Prostate gland (tissue), 2 donors: ENCODE measurements around the gene TMEM45A. TPM values are rescaled to one million over a fixed set of nuclear protein-coding genes. Genes with fewer than 3 reads are reported as not detected.

Experiments
- DNase-seq: peaks from one replicate; pipeline ENCODE4 v3.0.0-alpha.2; 2019; ENCODE audit warnings: low spot score
- H3K27ac ChIP-seq, 2 donors: fragments of 200-600 bp; sonication (generic); 2 replicates each; pipeline ENCODE4 v1.5.1; 2017 to 2019
- H3K27me3 ChIP-seq: fragments of 200-600 bp; sonication (generic); replicated peaks from 2 replicates; pipeline ENCODE4 v1.5.1; 2019; ENCODE audit not compliant: insufficient read depth
- H3K36me3 ChIP-seq, 2 donors: fragments of 200-600 bp; sonication (generic); 1 replicate in 1 of 2; 2 replicates in 1 of 2; pipeline versions ENCODE4 v1.5.1 to v1.8.1; 2017 to 2019
- H3K4me1 ChIP-seq: fragments of 200-600 bp; sonication (generic); replicated peaks from 2 replicates; pipeline ENCODE4 v1.5.1; 2019
- H3K4me3 ChIP-seq, 2 donors: fragments of 200-600 bp; sonication (generic); 2 replicates each; pipeline ENCODE4 v1.5.1; 2017 to 2019
- H3K9me3 ChIP-seq: fragments of 200-600 bp; sonication (generic); 2 replicates; pipeline ENCODE4 v1.5.1; 2017
- CTCF ChIP-seq, 4 experiments: fragments of 200-600 bp in 2 of 4; fragments of 450-650 bp in 2 of 4; sonication (generic) in 2 of 4; IDR thresholded peaks; 1 replicate in 3 of 4; 2 replicates in 1 of 4; pipeline ENCODE4 v1.5.1; 2016 to 2019; ENCODE audit warnings: antibody characterized with exemption in 4 of 4, mild to moderate bottlenecking in 2 of 4, moderate library complexity in 2 of 4
- POLR2A ChIP-seq: fragments of 450-650 bp; IDR thresholded peaks from one replicate; pipeline ENCODE4 v1.6.1; 2016; ENCODE audit warnings: antibody characterized with exemption, mild to moderate bottlenecking
- POLR2AphosphoS5 ChIP-seq: sonication (generic); formaldehyde crosslinking; IDR thresholded peaks from one replicate; pipeline ENCODE4 v1.6.1; 2017; ENCODE audit warnings: antibody characterized with exemption
- WGBS: methylation state at CpG from one replicate; pipeline ENCODE4 v1.1.5; 2018; 5-methylcytosine and 5-hydroxymethylcytosine counted together
- intact Hi-C: fragments of 100-400 bp; cut with DNase I; formaldehyde crosslinking; loops from one replicate; pipeline ENCODE4 v1.14.2; 2022
- total RNA-seq, 2 donors: library from RNA; depleted of rRNA; stranded (reverse); fragments of >200 nt; gene quantifications; one replicate each; pipeline ENCODE4 v1.1.0, GENCODE V29; 2016

Gene TMEM45A
- total RNA-seq, 2 donors from 2014 or later = 6.3 to 11.8 TPM

GRCh38 chr3:100482176-100482575 is 10.2 kb upstream of the TMEM45A start:
- WGBS = 30% methylated on average over 2 of the region's 2 CpGs
- no peak overlapping the region for H3K27ac ChIP-seq
- H3K4me1 ChIP-seq = no peaks in the 10 kb centered on the region
- TF ChIP-seq POLR2A (no peak), CTCF (IDR thresholded peaks at IDR 0.05) (no peak), POLR2AphosphoS5 (no peak)
- H3K9me3 ChIP-seq = no peaks in the 10 kb centered on the region
- H3K36me3 ChIP-seq = no peaks in the 10 kb centered on the region
- no peak for DNase-seq
- H3K27me3 ChIP-seq = no peaks in the 10 kb centered on the region
- intact Hi-C loops = no loop called here
- H3K4me3 ChIP-seq = no peak overlapping the region

GRCh38 chr3:100483529-100483928 is 8.9 kb upstream of the TMEM45A start:
- 100% methylated on average over 1 of the region's 1 CpG for WGBS
- intact Hi-C loops = no loop called here
- Histone ChIP-seq H3K27me3 (no peaks in the 10 kb centered on the region), H3K4me3 (no peak overlapping the region), H3K27ac (no peak overlapping the region), H3K36me3 (no peaks in the 10 kb centered on the region), H3K4me1 (no peaks in the 10 kb centered on the region), H3K9me3 (no peaks in the 10 kb centered on the region)
- no peak for DNase-seq
- TF ChIP-seq POLR2A = no peak
- no peak for TF ChIP-seq CTCF (IDR thresholded peaks at IDR 0.05)
- TF ChIP-seq POLR2AphosphoS5 = no peak

GRCh38 chr3:100486808-100487207 is 5.6 kb upstream of the TMEM45A start:
- Histone ChIP-seq H3K27ac (no peak overlapping the region), H3K9me3 (no peaks in the 10 kb centered on the region), H3K36me3 (no peaks in the 10 kb centered on the region), H3K4me1 (no peaks in the 10 kb centered on the region), H3K27me3 (no peaks in the 10 kb centered on the region), H3K4me3 (no peak overlapping the region)
- intact Hi-C loops = no loop called here
- no peak for DNase-seq
- 93% methylated on average over 2 of the region's 2 CpGs for WGBS
- TF ChIP-seq CTCF (IDR thresholded peaks at IDR 0.05) (no peak), POLR2A (no peak), POLR2AphosphoS5 (no peak)

- Histone ChIP-seq H3K9me3 (no peaks in the 10 kb centered on the region), H3K4me1 (no peaks in the 10 kb centered on the region), H3K27ac (no peak overlapping the region), H3K27me3 (no peaks in the 10 kb centered on the region), H3K4me3 (no peak overlapping the region), H3K36me3 (no peaks in the 10 kb centered on the region)
- WGBS = 100% methylated on average over 1 of the region's 1 CpG
- TF ChIP-seq CTCF (IDR thresholded peaks at IDR 0.05) (no peak), POLR2AphosphoS5 (no peak), POLR2A (no peak)
- DNase-seq = no peak
- intact Hi-C loops = no loop called here
Measured at GRCh38 chr3:100489118-100489517, 3.3 kb upstream of the TMEM45A start.

- Histone ChIP-seq H3K4me1 (no peaks in the 10 kb centered on the region), H3K4me3 (no peak overlapping the region), H3K9me3 (no peaks in the 10 kb centered on the region), H3K27ac (no peak overlapping the region), H3K27me3 (no peaks in the 10 kb centered on the region), H3K36me3 (no peaks in the 10 kb centered on the region)
- DNase-seq = no peak
- intact Hi-C loops = loop anchor here (10.0 kb wide), 1 partner anchor 208 kb away; the partner anchor contains the start of gene TFG
- TF ChIP-seq POLR2AphosphoS5 (no peak), CTCF (IDR thresholded peaks at IDR 0.05) (no peak), POLR2A (no peak)
Measured at GRCh38 chr3:100496711-100497261, 4.4 kb downstream of the TMEM45A start.
